ENCODE measurements around the gene CYP39A1.

The CYP39A1 gene, protein sequence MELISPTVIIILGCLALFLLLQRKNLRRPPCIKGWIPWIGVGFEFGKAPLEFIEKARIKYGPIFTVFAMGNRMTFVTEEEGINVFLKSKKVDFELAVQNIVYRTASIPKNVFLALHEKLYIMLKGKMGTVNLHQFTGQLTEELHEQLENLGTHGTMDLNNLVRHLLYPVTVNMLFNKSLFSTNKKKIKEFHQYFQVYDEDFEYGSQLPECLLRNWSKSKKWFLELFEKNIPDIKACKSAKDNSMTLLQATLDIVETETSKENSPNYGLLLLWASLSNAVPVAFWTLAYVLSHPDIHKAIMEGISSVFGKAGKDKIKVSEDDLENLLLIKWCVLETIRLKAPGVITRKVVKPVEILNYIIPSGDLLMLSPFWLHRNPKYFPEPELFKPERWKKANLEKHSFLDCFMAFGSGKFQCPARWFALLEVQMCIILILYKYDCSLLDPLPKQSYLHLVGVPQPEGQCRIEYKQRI

DNA sequence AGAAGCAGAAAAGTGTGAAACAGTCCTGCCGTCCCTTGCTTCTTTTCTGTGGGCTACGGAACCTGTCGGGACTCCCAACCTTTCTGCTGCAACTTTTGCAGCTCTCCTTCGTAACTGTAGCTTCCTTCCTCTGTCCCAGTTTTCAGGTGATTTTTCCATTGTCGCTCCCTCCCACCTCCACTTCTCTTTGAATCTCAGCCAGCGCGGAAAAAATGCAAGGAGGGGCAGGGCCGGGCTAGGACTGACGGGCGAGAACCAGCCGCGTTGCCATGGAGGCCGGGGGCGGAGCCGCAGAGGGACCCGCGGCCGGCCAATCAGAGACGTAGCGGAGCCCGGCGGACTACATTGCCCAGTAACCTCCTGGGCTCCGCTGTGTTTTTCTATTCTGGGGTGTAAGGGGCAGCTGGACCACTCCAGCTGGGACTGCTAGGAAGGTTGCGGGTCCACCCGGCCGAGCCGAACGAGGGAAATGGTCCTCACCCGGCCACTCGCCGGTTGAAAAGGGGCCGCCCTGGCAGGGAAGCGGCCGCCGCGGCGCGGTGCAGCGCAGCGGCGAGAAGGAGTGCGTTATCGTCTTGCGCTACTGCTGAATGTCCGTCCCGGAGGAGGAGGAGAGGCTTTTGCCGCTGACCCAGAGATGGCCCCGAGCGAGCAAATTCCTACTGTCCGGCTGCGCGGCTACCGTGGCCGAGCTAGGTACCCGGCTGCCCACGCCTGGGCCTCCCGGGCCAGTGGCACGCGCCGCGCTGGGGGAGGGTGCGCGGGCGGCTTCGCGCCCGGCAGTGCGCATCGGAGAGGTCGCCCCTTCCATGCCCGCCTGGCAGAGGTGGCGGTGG lies at the start of gene CYP39A1, which contains the start of gene SLC25A27:
Gene CYP39A1, minus strand, starts transcription at position 216 of the 836 bp plus-strand sequence. CDS start 236 bp downstream, outside the sequence.
Gene SLC25A27, plus strand, starts transcription at position 373 of the 836 bp plus-strand sequence. Its CDS starts 218 bp downstream, at position 591.
- peak; percentile 85 for DNase-seq

DNA sequence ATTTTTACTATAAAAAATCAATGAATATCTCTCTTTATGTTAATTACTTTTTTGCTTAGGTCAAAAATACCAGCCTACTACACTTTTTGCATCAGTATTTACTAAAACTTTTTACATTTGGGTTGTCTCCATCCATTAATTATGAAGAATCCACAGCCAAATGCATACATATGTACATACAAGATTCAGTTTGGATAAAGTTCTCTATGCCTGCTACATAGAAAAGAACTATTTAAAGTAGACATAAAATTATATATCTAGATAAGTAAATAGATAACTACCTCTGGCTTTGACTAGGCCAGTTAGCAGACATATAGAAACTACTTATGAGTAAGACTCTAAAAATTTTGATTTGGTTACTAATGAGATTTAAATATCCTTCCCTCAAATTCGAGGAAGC lies 47.4 kb upstream of the CYP39A1 start:
- no peak for DNase-seq

DNA sequence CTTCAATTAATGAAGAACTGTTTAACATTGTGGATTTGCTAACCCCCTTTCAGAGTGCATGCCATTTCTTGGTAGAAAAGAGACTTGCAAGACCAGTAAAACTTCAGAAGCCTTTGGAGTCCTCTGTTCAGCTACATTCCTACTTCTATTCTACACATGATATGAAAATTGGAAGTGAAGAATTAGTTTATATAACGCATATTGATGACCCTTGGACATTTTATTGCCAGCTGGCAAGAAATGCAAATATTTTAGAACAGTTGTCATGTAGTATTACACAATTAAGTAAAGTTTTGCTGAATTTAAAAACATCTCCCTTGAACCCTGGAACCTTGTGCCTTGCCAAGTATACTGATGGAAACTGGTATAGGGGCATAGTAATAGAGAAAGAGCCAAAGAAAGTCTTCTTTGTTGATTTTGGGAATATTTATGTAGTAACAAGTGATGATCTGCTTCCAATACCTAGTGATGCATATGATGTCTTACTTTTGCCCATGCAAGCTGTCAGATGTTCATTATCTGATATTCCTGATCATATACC lies 38.4 kb upstream of the CYP39A1 start:
- no peak for DNase-seq

DNA sequence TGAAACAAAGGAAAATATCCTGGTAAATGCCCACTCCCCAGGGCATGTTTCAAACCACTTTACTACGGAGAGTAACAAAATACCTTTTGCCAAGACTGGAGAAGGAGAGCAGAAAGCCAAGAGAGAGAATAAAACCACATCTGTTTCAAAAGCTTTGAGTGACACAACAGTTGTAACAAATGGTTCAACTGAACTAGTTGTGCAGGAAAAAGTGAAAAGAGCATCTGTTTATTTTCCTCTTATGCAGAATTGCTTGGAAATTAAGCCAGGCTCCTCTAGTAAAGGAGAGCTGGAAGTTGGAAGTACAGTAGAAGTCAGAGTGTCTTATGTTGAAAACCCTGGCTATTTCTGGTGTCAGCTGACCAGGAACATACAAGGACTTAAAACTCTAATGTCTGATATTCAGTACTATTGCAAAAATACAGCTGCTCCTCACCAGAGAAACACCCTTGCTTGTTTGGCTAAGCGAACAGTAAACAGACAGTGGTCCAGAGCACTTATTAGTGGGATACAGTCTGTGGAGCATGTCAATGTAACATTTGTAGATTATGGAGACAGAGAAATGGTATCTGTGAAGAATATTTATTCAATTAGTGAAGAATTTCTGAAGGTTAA lies 37.6 kb upstream of the CYP39A1 start:
- no peak for DNase-seq

DNA sequence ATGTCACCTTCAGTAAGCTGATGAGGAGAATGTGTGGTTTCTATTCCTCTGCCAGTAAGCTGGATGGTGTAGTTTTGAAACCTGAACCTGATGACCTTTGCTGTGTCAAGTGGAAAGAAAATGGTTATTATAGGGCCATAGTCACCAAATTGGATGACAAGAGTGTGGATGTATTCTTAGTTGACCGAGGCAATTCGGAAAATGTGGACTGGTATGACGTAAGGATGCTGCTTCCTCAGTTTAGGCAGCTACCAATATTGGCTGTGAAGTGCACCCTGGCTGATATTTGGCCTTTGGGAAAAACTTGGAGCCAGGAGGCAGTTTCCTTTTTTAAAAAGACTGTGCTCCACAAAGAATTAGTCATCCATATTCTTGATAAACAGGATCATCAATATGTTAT lies 37.0 kb upstream of the CYP39A1 start:
- no peak for DNase-seq

DNA sequence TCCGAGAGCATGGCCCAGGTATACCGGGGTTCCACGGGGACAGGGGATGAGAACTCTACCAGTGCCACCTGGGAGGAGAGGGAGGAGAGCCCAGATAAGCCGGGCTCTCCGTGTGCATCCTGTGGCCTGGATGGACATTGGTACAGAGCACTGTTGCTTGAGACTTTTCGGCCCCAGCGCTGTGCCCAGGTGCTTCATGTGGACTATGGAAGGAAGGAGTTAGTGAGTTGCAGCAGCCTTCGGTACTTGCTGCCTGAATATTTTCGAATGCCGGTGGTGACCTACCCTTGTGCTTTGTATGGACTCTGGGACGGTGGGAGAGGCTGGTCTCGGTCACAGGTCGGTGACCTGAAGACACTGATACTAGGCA lies 36.3 kb upstream of the CYP39A1 start:
- no peak for DNase-seq

DNA sequence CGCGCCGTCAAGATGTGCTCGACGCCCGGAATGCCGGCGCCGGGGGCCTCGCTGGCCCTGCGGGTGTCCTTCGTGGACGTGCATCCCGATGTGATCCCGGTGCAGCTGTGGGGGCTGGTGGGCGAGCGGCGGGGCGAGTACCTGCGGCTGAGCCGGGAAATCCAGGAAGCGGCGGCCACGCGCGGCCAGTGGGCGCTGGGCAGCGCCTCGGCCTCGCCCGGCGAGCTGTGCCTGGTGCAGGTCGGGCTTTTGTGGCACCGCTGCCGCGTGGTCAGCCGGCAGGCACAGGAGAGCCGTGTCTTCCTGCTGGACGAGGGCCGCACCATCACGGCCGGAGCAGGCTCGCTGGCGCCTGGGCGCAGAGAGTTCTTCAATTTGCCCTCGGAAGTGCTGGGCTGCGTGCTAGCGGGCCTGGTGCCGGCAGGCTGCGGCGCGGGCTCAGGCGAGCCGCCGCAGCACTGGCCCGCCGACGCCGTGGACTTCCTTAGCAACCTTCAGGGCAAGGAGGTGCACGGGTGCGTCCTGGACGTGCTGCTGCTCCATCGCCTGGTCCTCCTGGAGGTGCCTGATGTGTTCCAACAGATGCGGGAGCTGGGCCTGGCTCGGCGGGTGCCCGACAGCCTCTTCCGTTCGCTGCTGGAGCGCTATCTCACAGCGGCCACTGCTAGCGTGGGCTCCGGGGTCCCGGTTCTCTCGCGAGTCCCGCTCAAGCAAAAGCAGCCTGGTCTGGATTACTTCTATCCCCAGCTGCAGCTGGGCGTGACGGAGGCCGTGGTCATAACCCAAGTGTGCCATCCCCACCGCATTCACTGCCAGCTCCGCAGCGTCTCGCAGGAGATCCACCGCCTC lies 35.7 kb upstream of the CYP39A1 start:
- no peak for DNase-seq

DNA sequence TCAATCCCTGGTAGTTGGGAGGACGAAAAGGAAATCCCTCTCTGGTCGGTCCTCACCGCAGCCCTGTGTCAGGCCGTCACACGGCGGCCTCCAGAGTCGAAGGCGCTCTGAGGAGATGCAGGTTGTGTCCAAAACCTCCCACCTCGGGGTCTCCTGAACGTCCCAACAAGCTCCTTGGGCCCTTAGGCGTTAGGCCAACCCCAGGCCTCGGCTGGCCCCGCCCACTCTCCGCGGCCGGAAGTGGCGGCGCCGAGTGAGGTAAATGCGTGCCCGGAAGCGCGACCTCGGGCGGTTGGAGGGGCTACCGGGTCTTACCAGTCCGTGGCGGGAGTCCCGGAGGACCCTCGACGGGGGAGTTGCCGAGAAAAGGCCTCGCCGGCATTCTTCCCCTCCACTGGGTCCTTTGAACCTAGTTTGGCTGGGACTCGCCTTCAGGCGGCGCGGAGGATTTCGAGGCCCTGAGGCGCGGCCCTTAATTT lies 35.0 kb upstream of the CYP39A1 start, which contains the start of gene TDRD6:
Gene TDRD6, plus strand, starts transcription at position 267 of the 479 bp plus-strand sequence. CDS start 244 bp downstream, outside the sequence.
- DNase-seq = no peak

DNA sequence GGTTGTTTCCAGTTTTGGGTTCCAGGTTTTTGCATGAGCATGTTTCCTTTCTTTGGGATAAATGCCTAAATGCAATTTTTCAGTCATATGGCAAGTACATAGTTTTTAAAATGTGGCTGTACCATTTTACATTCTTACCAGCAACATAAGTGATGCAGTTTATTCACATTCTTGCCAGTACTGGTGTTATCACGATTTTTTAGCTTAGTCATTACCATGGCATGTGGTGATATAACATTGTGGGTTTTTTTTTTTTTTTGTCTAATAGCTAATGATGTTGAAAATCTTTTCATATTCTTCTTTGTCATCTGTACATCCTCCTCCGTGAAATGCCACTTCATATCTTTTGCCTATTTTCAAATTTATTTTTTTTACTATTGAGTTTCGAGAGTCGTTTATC lies 32.2 kb upstream of the CYP39A1 start:
- no peak for DNase-seq

DNA sequence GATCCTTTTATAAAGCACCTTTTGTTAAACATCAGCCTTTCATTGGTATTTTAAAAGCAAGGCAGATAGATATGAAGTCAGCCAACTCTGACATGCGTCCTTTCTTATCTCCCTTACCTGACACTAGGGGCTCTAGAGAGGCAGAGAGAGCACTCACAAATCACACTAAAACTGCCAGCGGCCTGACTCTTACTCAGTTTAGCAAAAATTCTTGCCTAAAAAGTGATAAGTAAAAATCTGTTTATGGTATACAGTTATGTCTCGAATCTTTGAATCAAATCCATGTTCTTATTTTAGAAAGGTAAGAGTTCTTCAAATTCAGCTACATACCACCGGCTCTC lies 24.7 kb upstream of the CYP39A1 start:
- peak; percentile 1 for DNase-seq

DNA sequence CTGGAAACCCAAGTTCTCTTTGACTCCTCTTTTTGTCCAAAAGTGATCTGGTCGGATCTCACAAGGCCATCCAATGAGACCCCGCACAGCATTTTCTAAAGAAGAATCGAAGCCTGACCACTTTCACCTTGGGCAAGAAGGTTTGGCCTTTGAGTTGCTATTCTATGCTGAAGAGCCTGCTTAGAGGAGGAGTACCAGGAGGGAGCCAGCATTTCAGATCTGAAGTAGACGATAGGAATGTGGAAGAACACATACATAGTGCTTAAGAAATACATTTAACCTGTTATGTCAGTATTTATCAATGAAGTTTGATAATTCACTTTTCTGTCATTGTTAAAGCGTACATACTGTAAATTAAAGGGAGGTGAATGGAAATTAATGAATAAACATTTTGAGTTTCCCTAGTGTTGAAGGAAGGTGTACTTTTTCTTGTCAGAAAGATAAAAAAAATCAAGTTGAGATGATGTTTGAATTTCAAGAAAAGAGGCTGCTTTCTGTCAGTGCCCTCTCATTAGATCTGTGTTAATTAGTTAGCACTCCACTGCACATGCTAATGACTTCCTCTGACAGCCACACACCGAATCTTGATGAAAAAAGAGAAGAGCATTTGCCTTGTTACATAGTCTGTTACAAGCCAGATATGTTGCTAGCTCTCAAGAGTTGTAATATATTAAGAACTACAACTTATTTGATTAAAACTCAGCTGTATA lies 24.1 kb upstream of the CYP39A1 start:
- no peak for DNase-seq

DNA sequence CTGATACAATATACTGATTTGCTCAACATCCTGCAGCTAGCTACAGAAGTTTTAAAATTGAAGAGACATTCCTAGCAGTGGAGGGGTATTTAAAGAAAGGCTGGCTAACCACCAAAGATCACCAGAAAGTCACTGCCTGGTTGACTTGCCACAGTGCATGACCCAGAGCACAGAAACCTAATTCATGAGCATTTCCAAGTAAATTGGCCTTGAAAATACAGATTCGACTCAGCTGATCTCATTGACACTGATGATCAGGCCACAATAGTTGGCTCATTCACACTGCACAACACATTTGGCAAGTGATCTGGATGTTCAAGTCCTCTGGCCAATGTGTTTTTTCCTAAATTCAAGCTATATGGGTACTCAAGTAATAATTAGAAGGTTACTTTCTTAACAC lies 21.8 kb upstream of the CYP39A1 start:
- no peak for DNase-seq

DNA sequence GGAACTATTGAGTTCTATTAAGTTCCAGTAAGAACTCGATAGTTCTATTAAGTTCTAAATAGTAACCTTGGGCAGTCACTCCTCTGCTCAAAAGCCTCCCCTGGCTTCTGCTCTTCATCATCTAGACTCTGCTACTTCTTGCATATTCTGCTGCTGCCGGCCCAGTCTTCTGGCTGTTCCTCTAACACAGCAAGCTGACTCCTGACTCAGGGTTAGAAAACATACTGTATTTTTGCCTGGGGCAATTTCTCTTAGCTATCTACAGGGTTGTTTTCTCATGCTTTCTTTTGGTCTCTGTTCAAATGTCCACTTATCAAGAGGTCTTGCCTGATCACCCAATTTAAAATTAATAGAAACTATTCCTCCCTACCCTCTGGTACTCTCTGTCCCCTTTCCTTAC lies 14.8 kb upstream of the CYP39A1 start:
- DNase-seq = no peak

DNA sequence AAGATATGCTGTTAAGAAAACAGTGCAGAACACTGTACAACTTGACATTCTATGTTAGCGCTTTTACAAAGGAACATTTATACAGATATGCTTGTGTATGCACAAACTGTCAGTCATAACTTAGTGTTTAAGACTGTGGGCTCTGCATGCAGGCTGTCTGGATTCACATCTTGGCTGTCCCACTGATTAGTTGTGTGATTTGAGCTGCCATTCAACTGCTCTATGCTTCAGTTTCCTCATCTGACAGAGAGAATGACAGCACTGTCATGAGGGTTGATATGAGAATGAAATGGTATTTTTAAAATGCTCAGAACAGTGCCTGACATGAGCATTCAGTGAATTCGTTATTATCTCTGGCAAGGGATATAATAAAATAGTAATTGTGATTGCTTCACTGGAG lies 8.9 kb upstream of the CYP39A1 start:
- DNase-seq = no peak

DNA sequence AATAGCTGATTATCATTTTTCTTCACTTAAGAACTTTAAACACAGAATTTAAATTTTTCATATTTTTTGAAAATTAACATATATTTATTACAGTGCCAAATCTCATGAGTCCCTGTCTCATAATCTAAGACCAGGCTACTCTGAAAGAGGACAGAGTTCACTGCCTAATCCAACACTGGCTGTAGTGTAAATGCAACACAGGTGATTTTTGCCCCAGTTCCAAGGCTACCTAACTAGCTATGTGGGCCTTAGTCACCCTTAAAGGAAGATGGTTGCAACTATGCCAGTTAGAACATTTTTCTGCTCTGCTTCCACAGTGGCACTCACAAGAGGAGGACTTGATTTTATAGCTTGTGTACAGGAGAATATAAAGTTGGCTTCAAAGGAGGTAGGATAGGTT lies 5.0 kb upstream of the CYP39A1 start:
- no peak for DNase-seq

DNA sequence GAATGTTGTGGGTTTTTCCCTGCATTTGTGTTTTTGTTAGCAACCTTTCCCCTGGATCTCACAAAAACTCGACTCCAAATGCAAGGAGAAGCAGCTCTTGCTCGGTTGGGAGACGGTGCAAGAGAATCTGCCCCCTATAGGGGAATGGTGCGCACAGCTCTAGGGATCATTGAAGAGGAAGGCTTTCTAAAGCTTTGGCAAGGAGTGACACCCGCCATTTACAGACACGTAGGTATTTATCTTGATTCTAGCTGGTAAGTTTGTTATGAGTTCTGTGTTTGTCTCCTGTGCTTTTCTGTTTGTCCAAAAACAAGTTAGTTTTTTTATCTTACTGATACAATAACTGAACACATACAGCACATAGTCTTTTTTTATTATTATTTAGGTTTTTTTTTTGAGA lies 3.2 kb upstream of the CYP39A1 start:
- no peak for DNase-seq

DNA sequence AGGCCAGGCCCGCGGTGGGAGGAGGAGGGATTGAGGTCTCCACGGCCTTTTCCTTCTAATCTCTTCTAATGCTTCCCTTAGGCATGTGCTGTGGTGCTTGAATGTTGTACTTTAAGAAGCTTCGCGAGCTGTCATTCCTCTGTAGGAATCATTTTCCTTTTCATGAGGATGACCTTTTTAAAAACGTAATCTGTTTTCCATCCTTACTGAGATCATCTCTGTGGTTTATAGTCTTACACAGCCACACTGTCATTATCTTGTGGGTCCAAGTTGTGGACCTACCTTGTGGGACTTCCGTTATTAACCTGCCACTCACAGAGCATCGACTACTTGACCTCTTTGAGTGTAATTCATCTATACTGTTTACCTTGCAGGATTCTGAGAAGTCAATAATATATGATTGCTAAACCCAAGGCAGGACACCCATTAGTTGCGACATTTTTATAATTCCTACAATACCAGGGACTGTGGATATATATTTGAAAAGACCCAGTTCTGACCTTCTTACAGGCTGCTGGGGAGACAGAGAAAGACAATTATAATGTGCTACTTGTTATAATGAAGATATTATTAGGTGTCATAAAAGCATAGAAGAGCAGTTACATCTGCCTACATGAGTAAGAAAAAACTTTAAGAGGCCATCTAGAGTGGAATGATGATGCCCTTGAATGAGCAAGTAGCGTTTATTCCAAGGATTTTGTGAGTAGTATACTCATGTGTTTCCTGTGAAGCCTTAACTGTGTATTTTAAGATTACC lies 999 bp upstream of the CYP39A1 start:
- DNase-seq = no peak

DNA sequence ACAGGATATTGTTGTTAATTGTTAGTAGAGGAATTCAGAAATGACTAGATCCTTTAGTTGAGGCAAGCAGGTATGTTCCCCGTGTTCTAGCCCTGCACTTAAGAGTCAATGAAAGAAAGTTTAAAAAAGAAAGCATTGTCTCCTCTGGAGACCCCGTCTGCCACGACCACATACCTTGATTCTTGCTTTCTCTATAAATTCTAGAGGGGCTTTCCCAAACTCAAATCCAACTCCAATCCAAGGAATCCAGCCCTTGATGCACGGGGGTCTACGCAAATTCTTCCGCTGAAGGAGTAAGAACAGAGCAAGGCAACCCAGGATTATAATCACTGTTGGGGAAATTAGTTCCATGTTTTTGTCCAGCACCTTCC lies 401 bp downstream of the CYP39A1 start:
- DNase-seq = no peak

DNA sequence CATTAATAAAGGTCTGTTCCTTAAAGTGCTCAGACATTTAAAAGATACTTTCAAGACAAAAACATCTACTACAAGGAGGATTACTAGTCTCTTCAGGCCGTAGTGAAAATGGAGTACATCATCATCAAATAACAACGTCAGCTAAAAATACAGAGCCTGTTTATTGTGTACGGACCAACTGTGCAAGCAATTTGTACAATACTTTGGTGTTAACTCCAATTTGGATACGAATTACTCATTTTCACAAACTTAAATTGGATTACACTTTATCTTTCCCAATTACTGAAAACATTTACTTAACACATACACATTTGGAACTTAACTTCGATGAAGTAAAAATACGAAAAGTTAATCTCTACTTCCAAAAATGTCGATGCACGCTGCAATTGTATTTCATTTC lies 802 bp downstream of the CYP39A1 start:
- no peak for DNase-seq

DNA sequence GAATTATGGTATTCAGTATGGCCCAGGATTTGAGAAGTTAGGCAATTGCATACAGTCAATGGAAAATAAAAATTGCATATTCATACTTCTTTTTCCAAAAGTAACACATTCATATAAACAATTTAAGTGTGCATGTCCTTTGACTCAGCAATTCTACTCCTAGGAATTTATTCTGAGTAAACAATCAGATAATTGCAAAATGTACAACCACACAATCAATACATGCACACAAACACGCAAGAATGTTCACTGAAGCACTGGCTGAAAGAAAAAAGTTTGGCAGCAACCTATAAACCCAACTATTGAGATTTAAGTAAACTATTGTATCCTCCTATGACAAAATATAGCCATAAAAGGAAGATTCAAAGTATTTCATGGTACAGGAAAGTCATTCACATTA lies 1.6 kb downstream of the CYP39A1 start:
- no peak for DNase-seq

All from NCI-H2171 treated with DMSO at 0.1 percent for 48 hours (cell line).